Trophoblast cell (in vitro differentiated cells and primary cell): ENCODE results near the gene MRPS2.
A peak's percentile ranks its signal among the peaks of the same experiment; 100 is the strongest.
"Not testable (repeated sequence)": the region's sequence is repeated elsewhere in the genome, so short reads cannot be mapped to it uniquely, and the experiment has no call there.

Experiments used
- DNase-seq, 2 donors: peaks; one replicate each; pipeline ENCODE4 v3.0.0-alpha.2; 2016
- H2AFZ ChIP-seq: 2 replicates; pipeline ENCODE4 v1.6.1; 2013; ENCODE audit warnings: low read length, moderate library complexity, mild to moderate bottlenecking; ENCODE audit not compliant: insufficient read depth, poor library complexity
- H2AK5ac ChIP-seq: 2 replicates; pipeline ENCODE4 v1.6.1; 2013; ENCODE audit warnings: mild to moderate bottlenecking, low read length
- H2BK120ac ChIP-seq: 2 replicates; pipeline ENCODE4 v1.6.1; 2013; ENCODE audit warnings: low read length, mild to moderate bottlenecking, moderate library complexity; ENCODE audit not compliant: insufficient read depth, poor library complexity
- H2BK12ac ChIP-seq: 2 replicates; pipeline ENCODE4 v1.6.1; 2013; ENCODE audit warnings: mild to moderate bottlenecking, low read length, moderate library complexity
- H2BK5ac ChIP-seq: 2 replicates; pipeline ENCODE4 v1.6.1; 2013; ENCODE audit warnings: low read length, low read depth, moderate library complexity, mild to moderate bottlenecking; ENCODE audit not compliant: poor library complexity
- H3K14ac ChIP-seq: 2 replicates; pipeline ENCODE4 v1.6.1; 2013; ENCODE audit warnings: mild to moderate bottlenecking, low read length
- H3K18ac ChIP-seq: 2 replicates; pipeline ENCODE4 v1.6.1; 2013; ENCODE audit warnings: mild to moderate bottlenecking, low read length
- H3K23ac ChIP-seq: 2 replicates; pipeline ENCODE4 v1.6.1; 2013; ENCODE audit warnings: low read length
- H3K27ac ChIP-seq: 2 replicates; pipeline ENCODE4 v1.5.1; 2013; ENCODE audit warnings: low read depth, mild to moderate bottlenecking, inconsistent platforms, low read length, moderate library complexity
- H3K27me3 ChIP-seq: 2 replicates; pipeline ENCODE4 v1.6.1; 2013; ENCODE audit warnings: inconsistent platforms, mild to moderate bottlenecking, low read length, moderate library complexity; ENCODE audit not compliant: insufficient read depth
- H3K36me3 ChIP-seq, 2 experiments: 1 replicate in 1 of 2; 2 replicates in 1 of 2; pipeline ENCODE4 v1.6.1; 2013; ENCODE audit warnings: low read length in 2 of 2, mild to moderate bottlenecking in 2 of 2, moderate library complexity in 1 of 2; ENCODE audit not compliant: insufficient read depth in 2 of 2, control insufficient read depth in 1 of 2
- H3K4ac ChIP-seq: 2 replicates; pipeline ENCODE4 v1.6.1; 2013; ENCODE audit warnings: low read depth, mild to moderate bottlenecking, low read length, moderate library complexity
- H3K4me1 ChIP-seq, 2 experiments: 1 replicate in 1 of 2; 2 replicates in 1 of 2; pipeline ENCODE4 v1.6.1; 2013; ENCODE audit warnings: low read length in 2 of 2, mild to moderate bottlenecking in 2 of 2, moderate library complexity in 1 of 2; ENCODE audit not compliant: insufficient read depth in 2 of 2, control insufficient read depth in 1 of 2
- H3K4me2 ChIP-seq: 2 replicates; pipeline ENCODE4 v1.6.1; 2013; ENCODE audit warnings: inconsistent platforms, mild to moderate bottlenecking, low read length, moderate library complexity
- H3K4me3 ChIP-seq: 2 replicates; pipeline ENCODE4 v1.5.1; 2013; ENCODE audit warnings: mild to moderate bottlenecking, low read depth, low read length, inconsistent platforms
- H3K79me1 ChIP-seq: one replicate; pipeline ENCODE4 v1.6.1; 2013; ENCODE audit warnings: low read length
- H3K79me2 ChIP-seq: 2 replicates; pipeline ENCODE4 v1.6.1; 2013; ENCODE audit warnings: low read length, mild to moderate bottlenecking; ENCODE audit not compliant: control insufficient read depth, insufficient read depth, poor library complexity
- H3K9ac ChIP-seq: 2 replicates; pipeline ENCODE4 v1.6.1; 2013; ENCODE audit warnings: mild to moderate bottlenecking, low read length
- H3K9me3 ChIP-seq: 2 replicates; pipeline ENCODE4 v1.6.1; 2013; ENCODE audit warnings: low read depth, mild to moderate bottlenecking, control low read depth, inconsistent platforms, low read length; ENCODE audit not compliant: insufficient read depth
- H4K12ac ChIP-seq: 2 replicates; pipeline ENCODE4 v1.6.1; 2013; ENCODE audit warnings: low read depth, mild to moderate bottlenecking, low read length, moderate library complexity
- H4K8ac ChIP-seq: 2 replicates; pipeline ENCODE4 v1.6.1; 2013; ENCODE audit warnings: low read depth, mild to moderate bottlenecking, low read length, moderate library complexity
- H4K91ac ChIP-seq: one replicate; pipeline ENCODE4 v1.6.1; 2013; ENCODE audit warnings: low read depth, mild to moderate bottlenecking, low read length, moderate library complexity
- WGBS: extraction: QIAGEN DNeasy Blood & Tissue Kit; methylation state at CpG from one replicate; pipeline ENCODE4 v1.1.7; 2013; ENCODE audit warnings: missing lambda C conversion rate; ENCODE audit not compliant: insufficient read length, insufficient coverage; ENCODE audit errors: extremely low coverage; 5-methylcytosine and 5-hydroxymethylcytosine counted together

MRPS2 gene

DNA sequence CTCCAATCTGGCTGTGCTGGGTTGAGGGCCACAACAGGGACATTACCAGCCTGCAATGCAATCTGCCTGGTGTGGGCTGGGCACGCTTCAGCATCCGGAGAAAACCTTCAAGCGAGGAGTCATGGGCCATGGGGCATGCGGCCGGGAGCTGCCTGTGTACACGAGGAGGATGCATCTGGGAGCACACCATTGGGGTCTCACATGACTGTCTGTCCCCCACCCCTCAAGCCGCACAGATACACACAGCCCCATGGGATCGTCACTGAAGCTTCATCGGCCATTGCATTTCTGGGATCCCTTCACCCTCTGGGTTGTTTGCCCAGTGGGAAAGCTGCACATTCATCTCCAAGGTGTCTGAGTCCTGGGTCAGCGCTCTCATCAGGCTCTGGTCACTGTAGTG is 30.6 kb downstream of the MRPS2 start:
- H3K36me3 ChIP-seq, result no peaks in the 10 kb centered on the region
- no peak overlapping the region for H2BK120ac ChIP-seq
- no peak overlapping the region for H3K4ac ChIP-seq
- H3K27ac ChIP-seq, result no peak overlapping the region
- H3K79me1 ChIP-seq, result peaks cover 2% of the 10 kb centered on the region
- peaks cover 4 to 8% of the 10 kb centered on the region in 2 experiments for H3K4me1 ChIP-seq
- H3K14ac ChIP-seq, result no peak overlapping the region
- no peak overlapping the region for H2AFZ ChIP-seq
- no peak overlapping the region for H3K4me2 ChIP-seq
- WGBS, result no CpG with 5 or more reads among the region's 10 CpGs
- H2BK5ac ChIP-seq, result no peak overlapping the region
- H4K8ac ChIP-seq, result no peak overlapping the region
- H3K4me3 ChIP-seq, result no peak overlapping the region
- no peak overlapping the region for H4K91ac ChIP-seq
- H3K9ac ChIP-seq, result no peak overlapping the region
- no peak overlapping the region for H4K12ac ChIP-seq
- H2BK12ac ChIP-seq, result no peak overlapping the region
- H3K23ac ChIP-seq, result no peak overlapping the region
- no peak overlapping the region for H2AK5ac ChIP-seq
- DNase-seq, result no peak
- no peaks in the 10 kb centered on the region for H3K79me2 ChIP-seq
- no peak overlapping the region for H3K18ac ChIP-seq
- H3K27me3 ChIP-seq, result no peaks in the 10 kb centered on the region
- H3K9me3 ChIP-seq, result no peaks in the 10 kb centered on the region

DNA sequence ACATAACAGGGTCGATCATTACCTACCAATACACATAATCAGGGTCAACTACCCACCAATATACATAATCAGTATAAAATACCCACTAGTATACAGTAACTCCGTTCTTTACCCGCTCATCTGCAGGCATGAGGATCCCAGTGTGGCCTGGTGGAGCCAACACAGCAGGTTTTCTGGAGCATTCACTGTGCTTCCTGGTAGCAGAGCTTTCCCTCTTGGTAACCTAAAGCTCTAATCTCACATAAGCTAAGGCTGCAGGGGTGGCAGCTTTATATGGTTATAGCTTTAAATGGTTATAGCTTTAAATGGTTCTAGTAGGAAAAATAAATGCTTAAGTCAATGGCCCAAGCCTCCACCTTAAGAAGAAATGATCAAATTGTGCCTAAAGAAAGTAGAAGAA is 32.6 kb downstream of the MRPS2 start:
- H3K4ac ChIP-seq, result no peak overlapping the region
- H3K4me3 ChIP-seq, result no peak overlapping the region
- H3K18ac ChIP-seq, result no peak overlapping the region
- no peak overlapping the region for H3K27ac ChIP-seq
- H2AK5ac ChIP-seq, result no peak overlapping the region
- no peak for DNase-seq
- H3K27me3 ChIP-seq, result no peaks in the 10 kb centered on the region
- H3K4me2 ChIP-seq, result no peak overlapping the region
- H2BK5ac ChIP-seq, result no peak overlapping the region
- H2BK12ac ChIP-seq, result no peak overlapping the region
- H3K79me1 ChIP-seq, result peaks cover 2% of the 10 kb centered on the region
- no peak overlapping the region for H4K91ac ChIP-seq
- H3K9me3 ChIP-seq, result no peaks in the 10 kb centered on the region
- no peak overlapping the region for H3K23ac ChIP-seq
- no peak overlapping the region for H4K8ac ChIP-seq
- H3K14ac ChIP-seq, result no peak overlapping the region
- no peaks in the 10 kb centered on the region for H3K79me2 ChIP-seq
- H2AFZ ChIP-seq, result no peak overlapping the region
- H2BK120ac ChIP-seq, result no peak overlapping the region
- H3K9ac ChIP-seq, result no peak overlapping the region
- peaks cover 0 to 10% of the 10 kb centered on the region in 2 experiments for H3K4me1 ChIP-seq
- no CpG with 5 or more reads among the region's 3 CpGs for WGBS
- no peak overlapping the region for H4K12ac ChIP-seq
- no peaks in the 10 kb centered on the region for H3K36me3 ChIP-seq

DNA sequence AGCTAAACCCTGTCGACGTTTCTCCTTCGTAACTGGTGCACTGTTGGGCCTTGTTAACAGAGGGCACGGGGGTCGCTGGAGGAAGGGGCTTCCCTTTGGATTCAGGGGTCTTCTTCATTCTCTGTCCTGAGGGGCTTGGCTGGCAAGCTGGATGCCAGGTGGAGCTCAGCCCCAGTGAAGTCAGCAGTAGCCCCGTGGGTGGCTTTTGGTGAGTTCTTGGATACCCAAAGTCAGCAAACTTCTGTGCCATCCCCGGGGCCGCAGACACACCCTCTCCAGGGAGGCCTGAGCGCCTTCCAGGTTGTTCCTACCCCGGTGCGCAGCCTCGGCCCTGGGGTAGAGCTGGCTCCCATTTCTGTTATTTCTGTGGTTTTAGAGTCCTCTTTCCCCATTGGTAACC is 33.2 kb downstream of the MRPS2 start:
- H3K4me2 ChIP-seq, result no peak overlapping the region
- H3K18ac ChIP-seq, result no peak overlapping the region
- no peak overlapping the region for H3K27ac ChIP-seq
- DNase-seq, result no peak
- H2BK5ac ChIP-seq, result no peak overlapping the region
- H3K4me3 ChIP-seq, result no peak overlapping the region
- peak overlapping the region; percentile 45 for H2BK12ac ChIP-seq
- no peaks in the 10 kb centered on the region for H3K9me3 ChIP-seq
- no peak overlapping the region for H2AFZ ChIP-seq
- no peak overlapping the region for H4K8ac ChIP-seq
- H3K79me1 ChIP-seq, result peaks cover 2% of the 10 kb centered on the region
- no peak overlapping the region for H2AK5ac ChIP-seq
- no peak overlapping the region for H3K9ac ChIP-seq
- no peak overlapping the region for H3K4ac ChIP-seq
- H4K12ac ChIP-seq, result no peak overlapping the region
- no peak overlapping the region for H3K23ac ChIP-seq
- no peak overlapping the region for H3K14ac ChIP-seq
- H3K4me1 ChIP-seq, result peaks cover 0 to 10% of the 10 kb centered on the region in 2 experiments
- no peaks in the 10 kb centered on the region for H3K36me3 ChIP-seq
- no peaks in the 10 kb centered on the region for H3K79me2 ChIP-seq
- WGBS, result no CpG with 5 or more reads among the region's 12 CpGs
- H3K27me3 ChIP-seq, result no peaks in the 10 kb centered on the region
- peak overlapping the region; percentile 0 for H4K91ac ChIP-seq
- H2BK120ac ChIP-seq, result no peak overlapping the region

DNA sequence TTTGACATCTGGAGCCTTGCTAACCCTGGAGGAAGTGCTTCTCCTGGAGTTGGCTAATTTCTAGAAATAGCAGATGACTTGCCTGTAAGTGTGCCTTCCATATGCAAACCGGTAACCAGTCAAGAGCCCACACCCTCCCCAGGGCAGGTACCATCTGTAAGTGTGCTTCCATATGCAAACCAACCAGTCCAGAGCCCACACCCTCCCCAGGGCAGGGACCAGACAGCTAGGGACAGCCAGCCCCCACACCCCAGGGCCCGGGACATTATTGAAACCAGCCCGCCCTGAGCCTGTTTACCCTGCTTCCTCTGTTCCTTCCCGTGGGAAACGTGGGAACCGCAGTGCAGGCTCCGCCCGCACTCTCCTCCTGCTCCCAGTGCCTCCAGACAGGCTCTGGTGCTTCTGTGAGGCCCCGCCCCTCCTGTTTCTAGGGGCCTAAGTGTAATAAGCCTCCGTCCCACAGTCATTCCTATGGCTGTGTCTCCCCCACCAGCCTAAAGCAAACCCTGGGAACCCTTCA is 33.8 kb downstream of the MRPS2 start:
- H3K9ac ChIP-seq, H3K4ac ChIP-seq, DNase-seq, H2BK12ac ChIP-seq, H3K36me3 ChIP-seq, H3K27ac ChIP-seq, H2BK5ac ChIP-seq, H3K27me3 ChIP-seq, H3K9me3 ChIP-seq, H2AK5ac ChIP-seq, H3K79me2 ChIP-seq, H3K14ac ChIP-seq, H3K79me1 ChIP-seq, H3K18ac ChIP-seq, H2BK120ac ChIP-seq, H4K8ac ChIP-seq, H4K12ac ChIP-seq, H3K4me2 ChIP-seq, H2AFZ ChIP-seq, H3K23ac ChIP-seq, H3K4me3 ChIP-seq: not testable (repeated sequence)
- Histone ChIP-seq H3K4me1 (peaks cover 0 to 12% of the 10 kb centered on the region in 2 experiments), H4K91ac (peak overlapping the region; percentile 29)
- WGBS, result no CpG with 5 or more reads among the region's 10 CpGs
